ENCODE results near the gene WDR43. TPM values are rescaled to one million over a fixed set of nuclear protein-coding genes. Genes with fewer than 3 reads are reported as not detected.

WDR43 gene, protein sequence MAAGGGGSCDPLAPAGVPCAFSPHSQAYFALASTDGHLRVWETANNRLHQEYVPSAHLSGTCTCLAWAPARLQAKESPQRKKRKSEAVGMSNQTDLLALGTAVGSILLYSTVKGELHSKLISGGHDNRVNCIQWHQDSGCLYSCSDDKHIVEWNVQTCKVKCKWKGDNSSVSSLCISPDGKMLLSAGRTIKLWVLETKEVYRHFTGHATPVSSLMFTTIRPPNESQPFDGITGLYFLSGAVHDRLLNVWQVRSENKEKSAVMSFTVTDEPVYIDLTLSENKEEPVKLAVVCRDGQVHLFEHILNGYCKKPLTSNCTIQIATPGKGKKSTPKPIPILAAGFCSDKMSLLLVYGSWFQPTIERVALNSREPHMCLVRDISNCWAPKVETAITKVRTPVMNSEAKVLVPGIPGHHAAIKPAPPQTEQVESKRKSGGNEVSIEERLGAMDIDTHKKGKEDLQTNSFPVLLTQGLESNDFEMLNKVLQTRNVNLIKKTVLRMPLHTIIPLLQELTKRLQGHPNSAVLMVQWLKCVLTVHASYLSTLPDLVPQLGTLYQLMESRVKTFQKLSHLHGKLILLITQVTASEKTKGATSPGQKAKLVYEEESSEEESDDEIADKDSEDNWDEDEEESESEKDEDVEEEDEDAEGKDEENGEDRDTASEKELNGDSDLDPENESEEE
- polyA plus RNA-seq (ENCODE audit: low read depth in 6 of 6): 10 to 100 TPM; 34.5 to 57.5 (median 48.1) TPM

DNA sequence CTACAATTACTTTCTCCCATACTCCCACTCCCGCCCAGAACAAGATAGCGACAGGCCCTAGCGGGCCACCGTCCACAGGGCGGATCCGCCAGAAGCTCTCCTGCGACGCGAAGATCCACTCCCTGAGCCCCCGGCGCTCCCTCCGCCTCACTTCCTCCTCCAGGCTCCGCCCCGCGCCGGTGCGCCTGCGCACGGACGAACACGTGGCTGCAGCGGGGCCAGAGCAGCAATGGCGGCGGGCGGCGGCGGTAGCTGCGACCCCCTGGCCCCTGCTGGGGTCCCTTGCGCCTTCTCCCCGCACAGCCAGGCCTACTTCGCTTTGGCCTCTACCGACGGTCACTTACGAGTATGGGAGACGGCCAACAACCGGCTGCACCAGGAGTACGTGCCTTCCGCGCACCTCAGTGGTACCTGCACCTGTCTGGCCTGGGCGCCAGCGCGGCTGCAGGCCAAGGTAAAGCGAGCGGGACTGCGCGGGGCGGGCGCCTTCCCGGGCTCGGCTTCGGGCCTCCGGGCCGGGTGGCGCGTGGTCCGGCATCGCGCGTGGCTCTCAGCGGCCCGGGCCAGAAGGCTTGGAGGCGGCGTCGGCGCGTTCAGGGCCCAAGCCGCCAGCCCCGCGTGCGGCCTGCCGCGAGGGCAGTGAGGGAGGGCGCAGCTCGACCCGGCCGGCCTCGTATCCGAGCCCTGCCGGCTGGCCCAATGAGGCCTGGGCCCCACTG lies at the start of gene WDR43:
Gene WDR43, plus strand, starts transcription at position 198 of the 719 bp plus-strand sequence. Its CDS starts 32 bp downstream, at position 230.
- peaks cover 0 to 3% (median 0%) of the 10 kb centered on the region in 7 donors for H3K9me3 Mint-ChIP-seq
- peak within 1 kb of the TSS; percentile 86 to 100 (median 98) for H3K4me3 Mint-ChIP-seq
- no peaks in the 10 kb centered on the region for H3K36me3 Mint-ChIP-seq
- peak; percentile 92 to 94 for ATAC-seq (ENCODE audit: low read depth in 2 of 2)
- peak within 1 kb of the TSS; percentile 87 to 97 (median 94) for H3K27ac Mint-ChIP-seq
- H3K27me3 Mint-ChIP-seq: no peaks in the 10 kb centered on the region
- peaks cover 24 to 45% (median 38%) of the 10 kb centered on the region in 3 donors for H3K4me1 Mint-ChIP-seq
- DNase-seq: peak; percentile 99

DNA sequence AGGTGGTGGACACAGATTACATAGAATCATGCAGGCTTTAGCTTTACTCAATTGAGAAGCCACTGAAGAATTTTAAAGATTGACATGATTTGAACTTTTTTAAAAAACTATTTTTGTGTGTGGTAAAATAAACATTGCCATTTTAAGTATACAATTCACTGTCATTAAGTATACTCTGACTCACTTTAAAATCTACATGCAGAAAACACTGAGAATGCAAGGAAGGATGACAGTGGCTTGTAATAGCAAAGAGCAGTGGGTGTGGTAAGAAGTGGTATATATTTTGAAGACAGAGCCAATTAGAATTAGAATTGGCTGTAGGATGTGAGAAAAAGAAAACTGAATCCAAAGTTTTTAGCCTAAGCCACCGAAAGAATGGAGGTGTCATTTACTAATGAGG lies 39.3 kb upstream of the WDR43 start:
- Mint-ChIP-seq H3K9me3 (no peaks in the 10 kb centered on the region), H3K4me3 (no peak overlapping the region), H3K27me3 (no peaks in the 10 kb centered on the region), H3K4me1 (peaks cover 0 to 5% (median 0%) of the 10 kb centered on the region in 3 donors), H3K27ac (peak overlapping the region in 1 of 6 donors; percentile 0), H3K36me3 (peaks cover 7 to 15% of the 10 kb centered on the region in 2 donors)
- no peak for DNase-seq
- no peak for ATAC-seq (ENCODE audit: low read depth in 2 of 2)

DNA sequence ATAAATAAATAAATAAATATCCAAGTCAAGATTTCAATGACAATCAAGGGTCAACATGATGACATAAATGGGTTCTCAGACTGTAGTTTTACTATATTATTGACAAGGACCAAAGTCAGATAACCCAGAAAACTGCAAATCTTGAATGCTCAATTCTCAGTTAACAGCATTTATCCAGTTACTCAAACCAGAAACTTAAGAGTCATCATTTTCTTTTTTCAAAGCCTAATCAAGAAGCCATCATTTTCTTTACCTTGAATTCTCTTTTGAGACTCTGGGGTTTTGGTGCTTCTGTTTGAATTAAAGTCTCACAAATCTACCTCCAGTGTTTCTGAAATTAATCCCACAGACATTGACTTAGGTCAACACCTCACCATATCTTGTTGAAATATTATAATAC lies 38.5 kb upstream of the WDR43 start:
- Mint-ChIP-seq H3K4me3 (no peak overlapping the region), H3K4me1 (peaks cover 0 to 5% (median 0%) of the 10 kb centered on the region in 3 donors), H3K27ac (no peak overlapping the region), H3K36me3 (peaks cover 14 to 22% of the 10 kb centered on the region in 2 donors), H3K9me3 (no peaks in the 10 kb centered on the region), H3K27me3 (no peaks in the 10 kb centered on the region)
- ATAC-seq (ENCODE audit: low read depth in 2 of 2): no peak
- no peak for DNase-seq

DNA sequence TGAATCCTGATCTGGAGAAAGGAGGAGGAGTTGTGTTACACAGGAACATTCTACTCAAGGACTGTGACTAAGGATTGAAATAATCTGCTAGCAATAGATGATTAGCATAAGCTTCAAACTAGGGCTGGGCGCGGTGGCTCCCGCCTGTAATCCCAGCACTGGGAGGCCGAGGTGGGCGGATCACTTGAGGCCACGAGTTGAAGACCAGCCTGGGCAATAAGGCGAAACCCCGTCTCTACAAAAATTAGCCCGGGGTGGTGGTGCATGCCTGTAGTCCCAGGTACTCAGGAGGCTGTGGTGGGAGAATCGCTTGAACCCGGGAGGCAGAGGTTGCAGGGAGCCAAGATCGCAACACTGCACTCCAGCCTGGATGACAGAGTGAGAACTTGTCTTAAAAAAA lies 25.9 kb upstream of the WDR43 start:
- H3K36me3 Mint-ChIP-seq: peaks cover 0 to 14% of the 10 kb centered on the region in 2 donors
- H3K4me1 Mint-ChIP-seq: peaks cover 31 to 54% (median 43%) of the 10 kb centered on the region in 3 donors
- peak overlapping the region in 5 of 6 donors; percentile 3 to 67 (median 28) for H3K27ac Mint-ChIP-seq
- peaks cover 0 to 2% (median 0%) of the 10 kb centered on the region in 3 donors for H3K27me3 Mint-ChIP-seq
- peak overlapping the region; percentile 62 to 99 (median 84) for H3K4me3 Mint-ChIP-seq
- DNase-seq: no peak
- no peaks in the 10 kb centered on the region for H3K9me3 Mint-ChIP-seq
- no peak for ATAC-seq (ENCODE audit: low read depth in 2 of 2)

DNA sequence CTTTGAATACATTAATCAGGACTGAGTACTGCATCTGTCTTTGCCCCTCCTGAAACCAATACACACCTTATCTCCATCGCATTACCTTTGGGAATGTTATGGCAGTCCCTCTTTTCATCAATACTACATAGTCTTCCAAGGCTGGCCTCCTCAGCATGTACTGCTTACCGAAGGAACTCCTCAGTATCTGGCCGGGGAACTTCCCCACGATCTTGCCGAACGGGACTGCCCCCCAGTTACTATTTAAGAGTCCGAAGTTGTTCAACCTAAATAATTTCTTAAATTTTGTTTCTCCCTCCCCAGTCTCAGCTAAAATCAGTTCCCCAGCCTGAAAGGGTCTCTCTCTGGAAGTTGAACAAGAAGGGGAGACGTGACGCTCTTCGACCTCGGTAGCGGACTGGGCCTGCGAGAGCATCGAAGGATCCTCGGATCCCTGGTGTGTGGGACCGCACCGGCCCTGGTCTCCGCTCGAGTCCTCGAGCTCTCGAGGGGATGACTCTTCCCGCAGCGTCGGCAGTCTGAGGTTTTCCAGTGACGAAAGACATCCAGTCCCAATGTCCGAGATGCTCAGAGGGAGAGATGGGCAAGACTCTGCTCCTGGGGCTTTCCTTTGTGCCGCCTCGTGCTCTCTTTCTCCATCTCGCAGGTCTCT lies 24.8 kb upstream of the WDR43 start:
- peak overlapping the region; percentile 94 to 100 (median 99) for H3K27ac Mint-ChIP-seq
- DNase-seq: no peak
- H3K27me3 Mint-ChIP-seq: peaks cover 0 to 3% (median 0%) of the 10 kb centered on the region in 3 donors
- peak overlapping the region; percentile 92 to 99 (median 98) for H3K4me3 Mint-ChIP-seq
- H3K9me3 Mint-ChIP-seq: no peaks in the 10 kb centered on the region
- H3K4me1 Mint-ChIP-seq: peaks cover 24 to 47% (median 33%) of the 10 kb centered on the region in 3 donors
- peaks cover 0 to 7% of the 10 kb centered on the region in 2 donors for H3K36me3 Mint-ChIP-seq
- peak; percentile 7 to 15 for ATAC-seq (ENCODE audit: low read depth in 2 of 2)

DNA sequence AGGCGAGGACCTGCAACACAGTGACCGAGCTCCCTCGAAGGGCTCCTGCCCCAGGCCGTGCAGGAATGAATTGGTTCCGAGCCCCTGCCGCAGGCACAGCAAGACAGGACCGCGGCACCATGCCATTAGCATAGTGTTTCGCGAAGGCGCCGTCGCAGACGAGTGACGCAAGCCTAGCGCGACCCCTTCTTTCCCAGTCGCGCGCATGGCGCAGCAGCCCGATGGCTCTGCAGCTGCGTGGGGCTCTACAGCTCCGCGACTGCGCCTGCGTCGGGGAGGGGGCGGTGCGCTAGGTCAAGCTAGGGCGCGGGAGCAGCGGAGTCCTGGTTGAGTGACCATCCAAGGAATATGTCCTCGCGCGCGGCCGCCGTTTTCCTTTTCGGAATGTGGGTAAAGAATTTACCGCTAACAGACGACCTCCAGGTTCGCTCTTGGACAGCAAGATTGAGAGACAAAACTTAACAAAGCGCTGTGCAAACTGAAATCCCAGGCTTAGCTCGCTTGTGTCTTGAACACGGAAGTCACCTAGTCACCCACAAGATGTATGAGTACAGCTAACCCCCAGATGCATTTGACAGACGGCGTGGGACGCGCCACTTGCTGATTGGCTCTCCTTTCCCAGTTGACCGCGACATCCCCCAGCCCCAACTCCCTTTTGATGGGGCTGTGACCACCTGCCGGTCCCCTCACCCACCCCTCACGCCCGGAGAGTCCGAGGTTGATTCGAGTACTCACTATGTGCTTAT lies 24.1 kb upstream of the WDR43 start, which contains the start of gene TRMT61B:
Gene TRMT61B, minus strand, starts transcription at position 164 of the 746 bp plus-strand sequence. Its CDS starts 32 bp downstream, at position 132.
- Mint-ChIP-seq H3K4me3 (peak within 1 kb of the TSS; percentile 92 to 99 (median 98)), H3K4me1 (peaks cover 17 to 41% (median 27%) of the 10 kb centered on the region in 3 donors), H3K9me3 (no peaks in the 10 kb centered on the region), H3K27ac (peak within 1 kb of the TSS; percentile 94 to 100 (median 99)), H3K36me3 (peaks cover 0 to under 1% of the 10 kb centered on the region in 2 donors), H3K27me3 (peaks cover 0 to 4% (median 2%) of the 10 kb centered on the region in 3 donors)
- ATAC-seq (ENCODE audit: low read depth in 2 of 2) (peak; percentile 92), DNase-seq (peak; percentile 95)

DNA sequence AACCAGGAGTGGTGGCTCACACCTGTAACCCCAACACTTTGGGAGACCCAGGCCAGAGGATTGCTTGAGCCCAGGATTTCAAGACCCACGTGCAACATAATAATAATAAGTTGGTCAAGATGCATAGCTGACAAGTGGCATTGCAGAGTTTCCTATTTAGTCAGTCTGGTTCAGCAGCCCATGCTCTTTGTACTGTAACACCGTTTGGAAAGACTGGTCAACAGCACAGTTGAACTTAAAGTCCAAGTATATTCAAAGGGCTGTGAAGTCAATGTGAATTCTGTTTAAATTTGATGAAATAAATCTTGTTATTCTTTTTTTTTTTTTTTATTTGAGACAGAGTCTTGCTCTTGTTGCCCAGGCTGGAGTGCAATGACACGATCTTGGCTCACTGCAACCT lies 22.8 kb upstream of the WDR43 start:
- no peaks in the 10 kb centered on the region for H3K36me3 Mint-ChIP-seq
- H3K4me1 Mint-ChIP-seq: peaks cover 15 to 37% (median 25%) of the 10 kb centered on the region in 3 donors
- ATAC-seq (ENCODE audit: low read depth in 2 of 2) (no peak), DNase-seq (no peak)
- no peaks in the 10 kb centered on the region for H3K9me3 Mint-ChIP-seq
- peaks cover 9 to 15% (median 13%) of the 10 kb centered on the region in 3 donors for H3K27me3 Mint-ChIP-seq
- peak overlapping the region in 2 of 6 donors; percentile 94 to 100 for H3K27ac Mint-ChIP-seq
- H3K4me3 Mint-ChIP-seq: peak overlapping the region; percentile 92 to 99 (median 98)

DNA sequence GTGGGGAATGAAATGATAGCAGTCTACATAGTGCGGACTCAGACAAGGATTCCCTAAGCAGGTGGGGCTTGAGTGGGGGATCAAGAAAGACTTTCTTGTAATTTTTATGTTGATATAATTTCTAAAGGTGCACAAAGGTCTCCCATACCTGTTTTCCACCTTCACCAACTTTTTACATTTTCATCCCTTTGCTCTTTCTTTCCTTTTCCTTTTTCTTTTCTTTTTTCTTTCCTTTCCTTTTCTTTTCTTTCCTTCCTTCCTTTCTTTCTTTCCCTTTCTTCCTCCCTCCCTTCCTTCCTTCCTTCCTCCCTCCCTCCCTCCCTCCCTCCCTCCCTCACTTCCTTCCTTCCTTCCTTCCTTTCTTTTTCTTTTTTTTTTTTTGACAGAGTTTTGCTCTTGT lies 14.3 kb upstream of the WDR43 start:
- Mint-ChIP-seq H3K4me1 (no peaks in the 10 kb centered on the region), H3K27ac (no peak overlapping the region), H3K36me3 (no peaks in the 10 kb centered on the region), H3K27me3 (peaks cover 32 to 54% (median 40%) of the 10 kb centered on the region in 3 donors), H3K9me3 (no peaks in the 10 kb centered on the region), H3K4me3 (no peak overlapping the region)
- DNase-seq (no peak), ATAC-seq (ENCODE audit: low read depth in 2 of 2) (no peak)

DNA sequence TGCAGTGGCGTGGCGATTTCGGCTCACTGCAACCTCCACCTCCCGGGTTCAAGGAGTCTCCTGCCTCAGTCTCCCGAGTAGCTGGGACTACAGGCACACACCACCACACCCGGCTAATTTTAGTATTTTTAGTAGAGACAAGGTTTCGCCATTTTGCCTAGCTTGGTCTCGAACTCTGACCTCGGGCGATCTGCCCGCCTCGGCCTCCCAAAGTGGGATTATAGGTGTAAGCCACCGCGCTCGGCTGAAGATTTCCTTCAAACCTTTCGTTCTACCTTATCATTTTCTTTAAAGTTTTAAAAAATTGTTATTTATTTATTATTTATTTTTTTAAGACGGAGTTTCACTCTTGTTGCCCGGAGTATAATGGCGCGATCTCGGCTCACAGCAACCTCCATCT lies 979 bp upstream of the WDR43 start:
- Mint-ChIP-seq H3K4me3 (peak overlapping the region in 6 of 8 donors; percentile 58 to 95 (median 69)), H3K27ac (peak overlapping the region in 1 of 6 donors; percentile 58), H3K4me1 (peaks cover 17 to 38% (median 28%) of the 10 kb centered on the region in 3 donors), H3K27me3 (no peaks in the 10 kb centered on the region), H3K9me3 (peaks cover 0 to 3% (median 0%) of the 10 kb centered on the region in 7 donors), H3K36me3 (no peaks in the 10 kb centered on the region)
- no peak for ATAC-seq (ENCODE audit: low read depth in 2 of 2)
- DNase-seq: no peak

DNA sequence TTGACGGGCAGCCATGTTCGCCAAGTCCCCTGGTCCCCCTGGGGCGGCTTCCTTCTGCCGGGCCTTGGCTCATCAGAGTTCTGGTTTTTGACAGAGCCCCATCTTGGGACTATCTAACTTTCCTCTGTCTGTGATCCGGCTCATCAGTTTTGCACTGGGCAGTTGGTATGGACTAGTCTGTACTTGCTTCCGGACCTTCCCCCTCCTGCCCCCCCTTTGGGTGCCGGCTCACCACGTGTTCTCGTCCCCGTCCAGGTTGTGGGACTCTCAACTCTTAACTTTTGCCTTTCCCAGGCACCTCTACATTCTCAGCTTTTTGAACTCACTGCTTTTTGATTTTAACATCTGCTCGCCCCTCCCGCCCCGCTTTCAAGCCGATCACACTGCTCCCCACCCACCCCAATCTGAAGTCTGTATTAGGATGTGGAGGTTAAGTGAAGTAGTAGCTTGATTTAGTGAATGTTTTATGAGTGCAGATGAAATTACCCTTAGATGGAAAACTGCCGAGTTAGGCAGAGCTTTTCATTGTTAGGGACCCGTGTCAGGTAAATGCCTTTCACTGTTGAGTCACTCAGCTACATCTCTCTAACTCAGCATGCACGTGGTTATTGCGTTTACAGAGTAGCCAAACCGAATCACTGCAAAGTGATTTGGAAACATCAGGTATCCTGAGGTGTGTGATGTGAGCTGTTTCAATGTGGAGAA lies 874 bp downstream of the WDR43 start:
- Mint-ChIP-seq H3K4me1 (peaks cover 24 to 51% (median 38%) of the 10 kb centered on the region in 3 donors), H3K27me3 (no peaks in the 10 kb centered on the region), H3K27ac (peak overlapping the region; percentile 87 to 97 (median 94)), H3K4me3 (peak overlapping the region; percentile 85 to 100 (median 98)), H3K9me3 (peaks cover 0 to 3% (median 0%) of the 10 kb centered on the region in 7 donors), H3K36me3 (no peaks in the 10 kb centered on the region)
- DNase-seq (no peak), ATAC-seq (ENCODE audit: low read depth in 2 of 2) (peak in 1 of 2 donors; percentile 16)

DNA sequence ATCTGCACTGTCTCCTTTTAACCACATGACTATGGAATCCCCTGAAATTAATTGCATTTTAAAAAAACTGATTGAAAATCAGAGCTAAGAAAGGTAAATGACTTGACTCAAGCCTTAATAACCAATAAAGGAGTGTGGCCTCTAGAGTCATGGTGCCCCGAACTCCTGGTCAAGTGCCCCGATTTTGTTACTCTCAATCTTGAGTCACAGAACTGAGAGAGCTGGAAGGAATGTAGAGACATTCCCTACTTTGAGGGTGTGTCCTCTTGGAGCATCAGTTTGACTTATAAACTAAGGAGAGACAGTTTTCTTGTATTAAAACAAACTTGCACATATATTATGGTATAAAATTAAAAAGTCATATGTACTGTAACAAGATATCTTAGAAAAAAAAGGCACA lies 2.4 kb downstream of the WDR43 start:
- no peaks in the 10 kb centered on the region for H3K36me3 Mint-ChIP-seq
- no peaks in the 10 kb centered on the region for H3K27me3 Mint-ChIP-seq
- no peak for ATAC-seq (ENCODE audit: low read depth in 2 of 2)
- H3K9me3 Mint-ChIP-seq: peaks cover 0 to 3% (median 0%) of the 10 kb centered on the region in 7 donors
- H3K4me3 Mint-ChIP-seq: peak overlapping the region in 6 of 8 donors; percentile 2 to 94 (median 26)
- peak overlapping the region in 3 of 6 donors; percentile 29 to 59 (median 44) for H3K27ac Mint-ChIP-seq
- H3K4me1 Mint-ChIP-seq: peaks cover 31 to 62% (median 49%) of the 10 kb centered on the region in 3 donors
- no peak for DNase-seq
